ENCODE data around the gene RNASE1.

DNA sequence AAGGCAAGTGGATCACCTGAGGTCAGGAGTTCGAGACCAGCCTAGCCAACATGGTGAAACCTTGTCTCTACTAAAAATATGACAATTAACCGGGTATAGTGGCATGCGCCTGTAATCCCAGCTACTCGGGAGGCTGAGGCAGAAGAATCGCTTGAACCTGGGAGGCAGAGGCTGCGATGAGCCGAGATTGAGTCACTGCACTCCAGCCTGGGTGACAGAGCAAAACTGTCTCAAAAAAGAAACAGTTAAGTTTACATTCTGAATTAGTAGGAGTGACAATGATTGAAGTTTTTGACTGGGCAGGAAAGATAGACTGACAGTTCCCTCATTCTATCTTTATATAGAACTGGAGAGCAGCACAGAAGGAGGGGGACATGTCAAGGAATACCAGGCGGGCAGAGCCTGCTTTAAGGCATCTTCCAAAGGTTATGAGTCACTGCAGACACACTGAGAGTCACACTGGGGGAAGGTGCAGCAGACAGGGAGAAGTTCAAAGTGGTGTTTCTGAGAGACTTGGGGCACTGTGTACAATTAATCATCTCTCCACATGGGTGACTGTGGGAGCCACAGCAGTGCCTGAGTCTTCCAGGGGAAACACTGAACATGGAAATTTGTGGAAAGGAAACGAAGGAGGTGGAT, 45.8 kb upstream of the RNASE1 start:
- TF ChIP-seq ZNF501 (tag by site-specific recombination; IDR thresholded peaks at IDR 0.05) (no peak), ZNF140 (tag by site-specific recombination; IDR thresholded peaks at IDR 0.05) (no peak), ZNF311 (tag by site-specific recombination; IDR thresholded peaks at IDR 0.05; ENCODE audit: borderline replicate concordance) (no peak), ZNF324 (tag by site-specific recombination; IDR thresholded peaks at IDR 0.05) (no peak), ZNF19 (tag by site-specific recombination; IDR thresholded peaks at IDR 0.05; ENCODE audit: low read depth) (no peak), ZNF48 (tag by site-specific recombination; IDR thresholded peaks at IDR 0.05) (no peak), ZNF426 (tag by site-specific recombination; IDR thresholded peaks at IDR 0.05) (no peak)
- TF ChIP-seq, protein P1, sequence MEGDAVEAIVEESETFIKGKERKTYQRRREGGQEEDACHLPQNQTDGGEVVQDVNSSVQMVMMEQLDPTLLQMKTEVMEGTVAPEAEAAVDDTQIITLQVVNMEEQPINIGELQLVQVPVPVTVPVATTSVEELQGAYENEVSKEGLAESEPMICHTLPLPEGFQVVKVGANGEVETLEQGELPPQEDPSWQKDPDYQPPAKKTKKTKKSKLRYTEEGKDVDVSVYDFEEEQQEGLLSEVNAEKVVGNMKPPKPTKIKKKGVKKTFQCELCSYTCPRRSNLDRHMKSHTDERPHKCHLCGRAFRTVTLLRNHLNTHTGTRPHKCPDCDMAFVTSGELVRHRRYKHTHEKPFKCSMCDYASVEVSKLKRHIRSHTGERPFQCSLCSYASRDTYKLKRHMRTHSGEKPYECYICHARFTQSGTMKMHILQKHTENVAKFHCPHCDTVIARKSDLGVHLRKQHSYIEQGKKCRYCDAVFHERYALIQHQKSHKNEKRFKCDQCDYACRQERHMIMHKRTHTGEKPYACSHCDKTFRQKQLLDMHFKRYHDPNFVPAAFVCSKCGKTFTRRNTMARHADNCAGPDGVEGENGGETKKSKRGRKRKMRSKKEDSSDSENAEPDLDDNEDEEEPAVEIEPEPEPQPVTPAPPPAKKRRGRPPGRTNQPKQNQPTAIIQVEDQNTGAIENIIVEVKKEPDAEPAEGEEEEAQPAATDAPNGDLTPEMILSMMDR (tag by site-specific recombination; IDR thresholded peaks at IDR 0.05) = no peak
- TF ChIP-seq, protein P2, sequence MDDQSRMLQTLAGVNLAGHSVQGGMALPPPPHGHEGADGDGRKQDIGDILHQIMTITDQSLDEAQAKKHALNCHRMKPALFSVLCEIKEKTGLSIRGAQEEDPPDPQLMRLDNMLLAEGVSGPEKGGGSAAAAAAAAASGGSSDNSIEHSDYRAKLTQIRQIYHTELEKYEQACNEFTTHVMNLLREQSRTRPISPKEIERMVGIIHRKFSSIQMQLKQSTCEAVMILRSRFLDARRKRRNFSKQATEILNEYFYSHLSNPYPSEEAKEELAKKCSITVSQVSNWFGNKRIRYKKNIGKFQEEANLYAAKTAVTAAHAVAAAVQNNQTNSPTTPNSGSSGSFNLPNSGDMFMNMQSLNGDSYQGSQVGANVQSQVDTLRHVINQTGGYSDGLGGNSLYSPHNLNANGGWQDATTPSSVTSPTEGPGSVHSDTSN (CRISPR knock-in tag; IDR thresholded peaks at IDR 0.05) = no peak
- TF ChIP-seq, protein P3, sequence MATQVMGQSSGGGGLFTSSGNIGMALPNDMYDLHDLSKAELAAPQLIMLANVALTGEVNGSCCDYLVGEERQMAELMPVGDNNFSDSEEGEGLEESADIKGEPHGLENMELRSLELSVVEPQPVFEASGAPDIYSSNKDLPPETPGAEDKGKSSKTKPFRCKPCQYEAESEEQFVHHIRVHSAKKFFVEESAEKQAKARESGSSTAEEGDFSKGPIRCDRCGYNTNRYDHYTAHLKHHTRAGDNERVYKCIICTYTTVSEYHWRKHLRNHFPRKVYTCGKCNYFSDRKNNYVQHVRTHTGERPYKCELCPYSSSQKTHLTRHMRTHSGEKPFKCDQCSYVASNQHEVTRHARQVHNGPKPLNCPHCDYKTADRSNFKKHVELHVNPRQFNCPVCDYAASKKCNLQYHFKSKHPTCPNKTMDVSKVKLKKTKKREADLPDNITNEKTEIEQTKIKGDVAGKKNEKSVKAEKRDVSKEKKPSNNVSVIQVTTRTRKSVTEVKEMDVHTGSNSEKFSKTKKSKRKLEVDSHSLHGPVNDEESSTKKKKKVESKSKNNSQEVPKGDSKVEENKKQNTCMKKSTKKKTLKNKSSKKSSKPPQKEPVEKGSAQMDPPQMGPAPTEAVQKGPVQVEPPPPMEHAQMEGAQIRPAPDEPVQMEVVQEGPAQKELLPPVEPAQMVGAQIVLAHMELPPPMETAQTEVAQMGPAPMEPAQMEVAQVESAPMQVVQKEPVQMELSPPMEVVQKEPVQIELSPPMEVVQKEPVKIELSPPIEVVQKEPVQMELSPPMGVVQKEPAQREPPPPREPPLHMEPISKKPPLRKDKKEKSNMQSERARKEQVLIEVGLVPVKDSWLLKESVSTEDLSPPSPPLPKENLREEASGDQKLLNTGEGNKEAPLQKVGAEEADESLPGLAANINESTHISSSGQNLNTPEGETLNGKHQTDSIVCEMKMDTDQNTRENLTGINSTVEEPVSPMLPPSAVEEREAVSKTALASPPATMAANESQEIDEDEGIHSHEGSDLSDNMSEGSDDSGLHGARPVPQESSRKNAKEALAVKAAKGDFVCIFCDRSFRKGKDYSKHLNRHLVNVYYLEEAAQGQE (tag by site-specific recombination; IDR thresholded peaks at IDR 0.05) = no peak

All from HEK293 (cell line).